ENCODE results near the gene SLC1A7.

The SLC1A7 gene

DNA sequence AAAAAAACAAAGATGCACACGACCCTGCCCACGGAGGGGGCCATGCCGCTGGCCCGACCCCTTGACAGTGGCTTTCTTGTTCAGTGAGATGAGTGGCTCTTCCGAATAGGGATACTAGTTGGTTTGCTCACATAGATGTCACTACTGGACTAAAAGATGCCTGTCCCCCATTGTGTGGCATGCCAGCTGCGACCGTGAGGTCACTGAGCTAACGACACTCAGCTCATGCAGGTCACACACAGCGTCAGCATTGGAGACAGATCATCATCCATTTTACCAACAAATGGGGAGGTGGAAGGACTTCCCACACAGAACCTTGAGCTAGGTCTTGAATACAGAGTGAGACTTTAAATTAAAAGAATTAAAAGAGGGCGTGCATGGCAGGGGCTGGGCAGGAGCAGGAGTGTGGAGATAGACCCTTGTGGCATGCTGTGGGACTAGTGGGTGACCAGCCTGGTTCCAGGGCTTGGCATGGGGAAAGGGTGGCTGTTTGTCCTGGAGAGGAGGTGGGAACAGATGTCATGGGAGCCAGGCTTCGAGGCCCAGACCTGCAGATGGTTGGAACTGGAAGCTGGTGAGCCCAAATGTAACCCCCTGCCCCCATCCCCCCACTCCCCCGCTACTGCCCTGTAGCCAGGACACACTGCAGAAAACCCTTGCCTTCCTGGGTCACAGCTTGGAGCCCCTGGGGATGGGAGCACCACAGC lies 12.4 kb downstream of the SLC1A7 start:
- ChIA-PET CTCF (no interaction called here), POLR2A (no interaction called here)
- no peak overlapping the region for H3K4me3 ChIP-seq (ENCODE audit: control insufficient read depth in 1 of 7, extremely low read depth in 1 of 7, insufficient read depth in 4 of 7, low read depth in 2 of 7, low read length in 6 of 7)
- H3K4me1 ChIP-seq (ENCODE audit: control extremely low read depth in 1 of 4, control insufficient read depth in 4 of 4, insufficient read depth in 4 of 4, low read length in 3 of 4) = no peaks in the 10 kb centered on the region
- DNase-seq = no peak
- H3K9me3 ChIP-seq (ENCODE audit: control extremely low read depth in 1 of 5, control insufficient read depth in 4 of 5, insufficient read depth in 2 of 5, low read depth in 1 of 5, low read length in 4 of 5) = no peaks in the 10 kb centered on the region
- H3K27ac ChIP-seq (ENCODE audit: insufficient read depth in 1 of 2, low read depth in 1 of 2, low read length in 2 of 2, poor library complexity in 1 of 2, severe bottlenecking in 2 of 2) = no peak overlapping the region
- peaks cover 0 to 2% (median 0%) of the 10 kb centered on the region in 5 experiments for H3K27me3 ChIP-seq (replicated peaks in 2 of 5; ENCODE audit: control insufficient read depth in 4 of 5, insufficient read depth in 5 of 5, low read length in 4 of 5)
- no peaks in the 10 kb centered on the region for H3K36me3 ChIP-seq (ENCODE audit: control insufficient read depth in 4 of 4, insufficient read depth in 4 of 4, low read length in 3 of 4)
- 92% methylated on average over 9 of the region's 12 CpGs for WGBS (ENCODE audit: insufficient coverage)

GRCh38 chr1:53128401-53128800 lies 14.0 kb downstream of the SLC1A7 start:
- WGBS (ENCODE audit: insufficient coverage) = 98% methylated on average over 4 of the region's 4 CpGs
- Histone ChIP-seq H3K9me3 (ENCODE audit: control extremely low read depth in 1 of 5, control insufficient read depth in 4 of 5, insufficient read depth in 2 of 5, low read depth in 1 of 5, low read length in 4 of 5) (no peaks in the 10 kb centered on the region), H3K27me3 (replicated peaks in 2 of 5; ENCODE audit: control insufficient read depth in 4 of 5, insufficient read depth in 5 of 5, low read length in 4 of 5) (peaks cover 0 to 3% (median 0%) of the 10 kb centered on the region in 5 experiments), H3K4me1 (ENCODE audit: control extremely low read depth in 1 of 4, control insufficient read depth in 4 of 4, insufficient read depth in 4 of 4, low read length in 3 of 4) (no peaks in the 10 kb centered on the region), H3K36me3 (ENCODE audit: control insufficient read depth in 4 of 4, insufficient read depth in 4 of 4, low read length in 3 of 4) (no peaks in the 10 kb centered on the region), H3K4me3 (ENCODE audit: control insufficient read depth in 1 of 7, extremely low read depth in 1 of 7, insufficient read depth in 4 of 7, low read depth in 2 of 7, low read length in 6 of 7) (no peak overlapping the region), H3K27ac (ENCODE audit: insufficient read depth in 1 of 2, low read depth in 1 of 2, low read length in 2 of 2, poor library complexity in 1 of 2, severe bottlenecking in 2 of 2) (no peak overlapping the region)
- POLR2A ChIA-PET = no interaction called here
- DNase-seq = no peak
- CTCF ChIA-PET = no interaction called here

DNA sequence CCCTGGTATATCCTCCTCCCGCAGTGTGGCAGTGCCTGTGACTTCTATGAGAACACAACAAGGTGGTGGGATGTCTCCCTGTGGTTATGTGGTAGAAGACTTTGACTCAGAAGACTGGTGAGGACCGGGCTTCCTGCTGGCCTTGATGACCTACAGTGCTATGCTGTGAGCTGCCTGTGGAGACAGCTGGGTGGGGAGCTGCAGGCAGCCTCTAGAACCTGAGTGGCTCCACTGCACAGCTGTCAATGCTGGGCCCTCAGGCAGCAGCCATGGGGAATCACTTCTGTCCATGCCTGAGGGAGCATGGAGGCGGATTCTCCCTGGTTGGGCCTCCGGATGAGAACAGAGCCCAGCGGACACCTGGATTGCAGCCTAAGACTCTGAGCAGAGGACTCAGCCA lies 14.9 kb downstream of the SLC1A7 start:
- CTCF ChIA-PET = no interaction called here
- no peak overlapping the region for H3K27ac ChIP-seq (ENCODE audit: insufficient read depth in 1 of 2, low read depth in 1 of 2, low read length in 2 of 2, poor library complexity in 1 of 2, severe bottlenecking in 2 of 2)
- H3K4me3 ChIP-seq (ENCODE audit: control insufficient read depth in 1 of 7, extremely low read depth in 1 of 7, insufficient read depth in 4 of 7, low read depth in 2 of 7, low read length in 6 of 7) = no peak overlapping the region
- no peak for DNase-seq
- H3K27me3 ChIP-seq (replicated peaks in 2 of 5; ENCODE audit: control insufficient read depth in 4 of 5, insufficient read depth in 5 of 5, low read length in 4 of 5) = peaks cover 0 to 3% (median 0%) of the 10 kb centered on the region in 5 experiments
- H3K4me1 ChIP-seq (ENCODE audit: control extremely low read depth in 1 of 4, control insufficient read depth in 4 of 4, insufficient read depth in 4 of 4, low read length in 3 of 4) = no peaks in the 10 kb centered on the region
- 100% methylated on average over 2 of the region's 5 CpGs for WGBS (ENCODE audit: insufficient coverage)
- no peaks in the 10 kb centered on the region for H3K9me3 ChIP-seq (ENCODE audit: control extremely low read depth in 1 of 5, control insufficient read depth in 4 of 5, insufficient read depth in 2 of 5, low read depth in 1 of 5, low read length in 4 of 5)
- no peaks in the 10 kb centered on the region for H3K36me3 ChIP-seq (ENCODE audit: control insufficient read depth in 4 of 4, insufficient read depth in 4 of 4, low read length in 3 of 4)
- POLR2A ChIA-PET = no interaction called here

- Histone ChIP-seq H3K4me1 (ENCODE audit: control extremely low read depth in 1 of 4, control insufficient read depth in 4 of 4, insufficient read depth in 4 of 4, low read length in 3 of 4) (no peaks in the 10 kb centered on the region), H3K4me3 (ENCODE audit: control insufficient read depth in 1 of 7, extremely low read depth in 1 of 7, insufficient read depth in 4 of 7, low read depth in 2 of 7, low read length in 6 of 7) (no peak overlapping the region), H3K27ac (ENCODE audit: insufficient read depth in 1 of 2, low read depth in 1 of 2, low read length in 2 of 2, poor library complexity in 1 of 2, severe bottlenecking in 2 of 2) (no peak overlapping the region), H3K27me3 (replicated peaks in 2 of 5; ENCODE audit: control insufficient read depth in 4 of 5, insufficient read depth in 5 of 5, low read length in 4 of 5) (peaks cover 0 to 3% (median 0%) of the 10 kb centered on the region in 5 experiments), H3K36me3 (ENCODE audit: control insufficient read depth in 4 of 4, insufficient read depth in 4 of 4, low read length in 3 of 4) (no peaks in the 10 kb centered on the region), H3K9me3 (ENCODE audit: control extremely low read depth in 1 of 5, control insufficient read depth in 4 of 5, insufficient read depth in 2 of 5, low read depth in 1 of 5, low read length in 4 of 5) (no peaks in the 10 kb centered on the region)
- WGBS (ENCODE audit: insufficient coverage) = 100% methylated on average over 1 of the region's 1 CpG
- DNase-seq = no peak
- ChIA-PET POLR2A (no interaction called here), CTCF (no interaction called here)
These were observed 15.9 kb downstream of the SLC1A7 start for GRCh38 chr1:53126495-53126894.

GRCh38 chr1:53125623-53126360 lies 16.6 kb downstream of the SLC1A7 start:
- H3K36me3 ChIP-seq (ENCODE audit: control insufficient read depth in 4 of 4, insufficient read depth in 4 of 4, low read length in 3 of 4) = no peaks in the 10 kb centered on the region
- no peaks in the 10 kb centered on the region for H3K9me3 ChIP-seq (ENCODE audit: control extremely low read depth in 1 of 5, control insufficient read depth in 4 of 5, insufficient read depth in 2 of 5, low read depth in 1 of 5, low read length in 4 of 5)
- CTCF ChIA-PET = no interaction called here
- 96% methylated on average over 9 of the region's 10 CpGs for WGBS (ENCODE audit: insufficient coverage)
- POLR2A ChIA-PET = no interaction called here
- no peak overlapping the region for H3K27ac ChIP-seq (ENCODE audit: insufficient read depth in 1 of 2, low read depth in 1 of 2, low read length in 2 of 2, poor library complexity in 1 of 2, severe bottlenecking in 2 of 2)
- H3K4me1 ChIP-seq (ENCODE audit: control extremely low read depth in 1 of 4, control insufficient read depth in 4 of 4, insufficient read depth in 4 of 4, low read length in 3 of 4) = no peaks in the 10 kb centered on the region
- DNase-seq = no peak
- H3K27me3 ChIP-seq (replicated peaks in 2 of 5; ENCODE audit: control insufficient read depth in 4 of 5, insufficient read depth in 5 of 5, low read length in 4 of 5) = peaks cover 0 to 3% (median 0%) of the 10 kb centered on the region in 5 experiments
- H3K4me3 ChIP-seq (ENCODE audit: control insufficient read depth in 1 of 7, extremely low read depth in 1 of 7, insufficient read depth in 4 of 7, low read depth in 2 of 7, low read length in 6 of 7) = no peak overlapping the region

GRCh38 chr1:53125122-53125521 lies 17.3 kb downstream of the SLC1A7 start:
- WGBS (ENCODE audit: insufficient coverage) = 79% methylated on average over 5 of the region's 6 CpGs
- H3K36me3 ChIP-seq (ENCODE audit: control insufficient read depth in 4 of 4, insufficient read depth in 4 of 4, low read length in 3 of 4) = no peaks in the 10 kb centered on the region
- no peak overlapping the region for H3K27ac ChIP-seq (ENCODE audit: insufficient read depth in 1 of 2, low read depth in 1 of 2, low read length in 2 of 2, poor library complexity in 1 of 2, severe bottlenecking in 2 of 2)
- no peaks in the 10 kb centered on the region for H3K4me1 ChIP-seq (ENCODE audit: control extremely low read depth in 1 of 4, control insufficient read depth in 4 of 4, insufficient read depth in 4 of 4, low read length in 3 of 4)
- DNase-seq = no peak
- no peaks in the 10 kb centered on the region for H3K9me3 ChIP-seq (ENCODE audit: control extremely low read depth in 1 of 5, control insufficient read depth in 4 of 5, insufficient read depth in 2 of 5, low read depth in 1 of 5, low read length in 4 of 5)
- CTCF ChIA-PET = no interaction called here
- H3K4me3 ChIP-seq (ENCODE audit: control insufficient read depth in 1 of 7, extremely low read depth in 1 of 7, insufficient read depth in 4 of 7, low read depth in 2 of 7, low read length in 6 of 7) = no peak overlapping the region
- peaks cover 0 to 3% (median 0%) of the 10 kb centered on the region in 5 experiments for H3K27me3 ChIP-seq (replicated peaks in 2 of 5; ENCODE audit: control insufficient read depth in 4 of 5, insufficient read depth in 5 of 5, low read length in 4 of 5)
- POLR2A ChIA-PET = no interaction called here

GRCh38 chr1:53123453-53124140 lies 18.8 kb downstream of the SLC1A7 start:
- WGBS (ENCODE audit: insufficient coverage) = 97% methylated on average over 16 of the region's 19 CpGs
- Histone ChIP-seq H3K27ac (ENCODE audit: insufficient read depth in 1 of 2, low read depth in 1 of 2, low read length in 2 of 2, poor library complexity in 1 of 2, severe bottlenecking in 2 of 2) (no peak overlapping the region), H3K27me3 (replicated peaks in 2 of 5; ENCODE audit: control insufficient read depth in 4 of 5, insufficient read depth in 5 of 5, low read length in 4 of 5) (peaks cover 0 to 3% (median 0%) of the 10 kb centered on the region in 5 experiments), H3K4me1 (ENCODE audit: control extremely low read depth in 1 of 4, control insufficient read depth in 4 of 4, insufficient read depth in 4 of 4, low read length in 3 of 4) (no peaks in the 10 kb centered on the region), H3K36me3 (ENCODE audit: control insufficient read depth in 4 of 4, insufficient read depth in 4 of 4, low read length in 3 of 4) (no peaks in the 10 kb centered on the region), H3K9me3 (ENCODE audit: control extremely low read depth in 1 of 5, control insufficient read depth in 4 of 5, insufficient read depth in 2 of 5, low read depth in 1 of 5, low read length in 4 of 5) (no peaks in the 10 kb centered on the region), H3K4me3 (ENCODE audit: control insufficient read depth in 1 of 7, extremely low read depth in 1 of 7, insufficient read depth in 4 of 7, low read depth in 2 of 7, low read length in 6 of 7) (no peak overlapping the region)
- no peak for DNase-seq
- ChIA-PET CTCF (interaction anchor here (2.0 kb wide), 1 partner anchor 19 kb away, joined by 4 read pairs; the partner anchor contains the start of gene SLC1A7), POLR2A (no interaction called here)
